Activated CD8-positive, alpha-beta memory T cell treated with anti-CD3 and anti-CD28 coated beads, Interleukin-2, amount 50 U/mL, for 48 hours (primary cell): ENCODE data around the gene MYL9.
A peak's percentile ranks its signal among the peaks of the same experiment; 100 is the strongest.
"Not testable (repeated sequence)": the region's sequence is repeated elsewhere in the genome, so short reads cannot be mapped to it uniquely, and the experiment has no call there.

Experiments used
- DNase-seq: peaks from one replicate; pipeline ENCODE4 v3.0.0-alpha.2; 2020

The MYL9 gene

DNA sequence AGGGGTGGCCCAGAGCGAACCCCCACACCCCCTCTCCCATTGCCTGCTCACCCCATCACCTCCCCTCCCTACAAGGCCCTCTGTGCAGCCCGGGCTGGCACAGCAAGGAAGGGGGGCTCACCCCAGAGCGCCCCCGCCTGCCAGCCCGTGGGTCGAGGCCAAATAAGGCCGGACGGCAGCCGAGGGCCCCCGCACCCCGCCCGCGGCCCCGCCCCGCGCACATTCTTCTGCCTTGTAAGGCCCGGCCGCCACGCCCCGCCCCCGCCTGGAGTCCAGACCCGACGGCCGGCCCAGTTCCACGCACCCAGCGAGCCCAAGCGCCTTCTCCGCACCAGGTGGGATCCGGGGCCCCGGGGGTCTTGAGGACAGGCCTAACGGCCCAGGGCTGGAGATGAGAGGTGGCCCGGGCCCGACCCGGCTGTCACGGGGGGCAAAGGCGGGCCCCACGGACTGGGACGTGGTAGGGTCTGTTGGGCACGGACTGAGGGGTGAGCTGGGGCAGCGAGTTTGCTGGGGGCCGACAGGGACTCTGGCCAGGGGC is at the start of gene MYL9:
Gene MYL9, plus strand, starts transcription at position 293 of the 541 bp plus-strand sequence. CDS start 3,366 bp downstream, outside the sequence.
- no peak for DNase-seq

DNA sequence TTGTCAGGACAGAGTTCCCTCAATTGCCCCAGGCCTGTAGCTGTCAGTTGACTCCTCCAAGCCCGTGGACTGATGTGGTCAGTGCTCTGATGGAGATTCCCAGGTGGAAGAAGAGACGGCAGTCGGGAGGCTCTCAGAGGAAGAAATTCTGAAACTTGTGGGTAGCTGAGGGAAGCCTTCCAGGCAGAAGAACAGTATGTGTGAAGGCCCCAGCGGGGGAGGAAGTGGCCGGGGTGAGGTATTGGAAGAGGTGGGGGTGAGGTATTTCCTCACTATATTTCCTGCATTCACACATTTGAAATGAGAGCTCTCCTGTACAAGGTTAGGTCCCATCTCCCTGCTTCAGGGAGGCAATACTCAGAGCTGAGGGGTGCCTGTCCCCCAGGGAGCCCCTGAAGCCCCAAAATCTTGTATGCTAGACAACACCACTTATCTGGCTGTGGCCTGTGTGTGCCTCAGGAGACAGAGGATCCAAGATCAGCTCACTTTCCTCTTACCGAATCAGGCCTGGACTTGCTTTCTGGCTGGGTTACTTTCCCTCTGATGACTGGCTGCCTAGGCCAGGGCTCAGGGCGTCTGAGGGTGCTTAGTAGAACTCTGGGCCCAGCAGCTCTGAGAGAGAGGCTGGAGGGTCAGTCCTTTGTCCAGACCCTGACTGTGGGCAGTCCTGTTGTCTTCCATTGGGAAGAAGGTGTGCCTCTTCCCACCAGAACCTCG is 49.3 kb upstream of the MYL9 start:
- peak; percentile 67 for DNase-seq

DNA sequence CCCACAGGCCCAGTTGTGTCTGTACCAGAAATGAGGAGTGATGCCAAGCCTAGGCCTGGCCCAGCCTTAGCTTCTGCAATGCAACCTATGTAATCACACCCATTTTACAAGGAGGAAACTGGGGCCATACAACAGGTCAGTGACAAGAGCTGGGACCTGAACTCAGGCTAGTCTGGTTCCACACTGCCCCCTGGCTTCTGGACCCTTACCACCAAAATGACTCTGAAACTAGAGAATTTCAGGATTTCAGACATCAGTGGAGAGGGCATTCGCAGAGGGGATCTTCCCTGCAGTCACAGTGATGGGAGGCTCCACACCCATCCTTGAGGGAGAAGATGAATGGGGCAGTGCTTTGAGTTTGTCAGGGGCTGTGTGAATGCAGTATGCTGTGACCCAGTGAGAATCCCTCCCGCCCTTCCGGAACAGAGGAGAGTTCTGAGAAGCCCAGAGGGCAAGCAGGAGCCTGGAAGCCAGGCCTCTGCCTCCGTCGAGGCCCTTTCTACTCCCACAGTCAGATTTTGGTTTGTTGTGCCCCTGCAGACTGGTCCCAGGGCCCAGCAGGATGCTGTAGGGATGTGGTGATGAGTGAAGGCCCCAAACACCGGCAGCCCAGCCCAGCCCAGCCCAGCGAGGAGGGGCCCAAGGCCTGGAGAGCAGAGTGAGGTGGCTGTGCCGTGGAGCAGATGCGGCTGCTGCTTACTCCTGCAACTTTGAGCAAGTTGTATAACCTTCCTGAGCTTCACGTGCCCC is 48.1 kb upstream of the MYL9 start:
- DNase-seq: no peak

DNA sequence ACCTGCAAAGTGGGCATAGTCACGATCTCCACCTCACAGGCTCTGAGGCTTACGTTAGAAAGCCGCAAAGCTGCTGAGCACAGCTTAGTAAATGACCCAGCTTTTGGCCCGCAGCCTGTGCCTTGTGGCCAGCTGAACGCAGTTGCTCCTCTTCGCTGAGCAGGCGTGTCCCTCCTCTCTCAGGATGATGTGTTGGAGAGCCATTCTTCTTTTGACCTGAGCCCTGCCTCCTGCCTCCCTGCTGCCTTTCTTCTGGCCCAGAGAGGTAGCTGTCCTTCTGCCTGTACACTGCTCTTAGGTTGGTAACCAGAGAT is 47.6 kb upstream of the MYL9 start:
- no peak for DNase-seq

DNA sequence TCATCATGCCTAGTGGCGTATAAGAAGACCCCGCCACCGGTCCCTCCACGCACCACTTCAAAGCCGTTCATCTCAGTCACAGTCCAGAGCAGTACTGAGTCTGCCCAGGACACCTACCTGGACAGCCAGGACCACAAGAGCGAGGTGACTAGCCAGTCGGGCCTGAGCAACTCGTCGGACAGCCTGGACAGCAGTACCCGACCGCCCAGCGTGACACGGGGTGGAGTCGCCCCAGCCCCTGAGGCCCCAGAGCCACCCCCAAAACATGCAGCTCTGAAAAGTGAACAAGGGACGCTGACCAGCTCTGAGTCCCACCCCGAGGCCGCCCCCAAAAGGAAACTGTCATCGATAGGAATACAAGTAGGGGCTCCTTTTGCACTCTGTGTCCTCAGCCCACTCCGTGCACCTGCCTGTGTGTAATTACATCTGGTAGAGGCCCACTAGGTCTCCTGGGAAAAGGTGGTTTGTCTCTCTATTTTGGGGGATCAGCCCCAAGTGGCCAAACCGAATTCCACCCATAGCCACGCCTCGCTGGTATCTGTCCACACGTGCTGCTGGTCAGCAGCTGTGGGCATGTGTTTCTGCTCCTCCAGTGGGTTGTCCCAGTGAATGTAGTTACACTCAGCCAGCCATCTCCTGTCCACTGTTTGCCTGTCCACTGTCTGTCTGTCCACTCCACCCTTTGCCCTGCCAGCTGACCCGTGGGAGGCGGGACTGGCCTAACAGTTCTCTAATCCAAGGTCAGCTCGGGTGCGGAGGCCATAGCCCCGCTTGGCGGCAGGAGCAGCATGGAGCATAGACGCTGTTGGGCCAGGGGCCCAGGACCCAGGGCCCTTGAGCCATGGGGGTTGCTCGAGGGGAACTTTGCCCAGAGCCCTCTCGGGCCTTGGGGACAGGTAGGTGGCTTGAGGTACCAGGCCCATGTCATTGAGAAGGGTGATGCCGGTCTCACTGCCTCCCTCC is 44.3 kb upstream of the MYL9 start:
- DNase-seq: no peak

DNA sequence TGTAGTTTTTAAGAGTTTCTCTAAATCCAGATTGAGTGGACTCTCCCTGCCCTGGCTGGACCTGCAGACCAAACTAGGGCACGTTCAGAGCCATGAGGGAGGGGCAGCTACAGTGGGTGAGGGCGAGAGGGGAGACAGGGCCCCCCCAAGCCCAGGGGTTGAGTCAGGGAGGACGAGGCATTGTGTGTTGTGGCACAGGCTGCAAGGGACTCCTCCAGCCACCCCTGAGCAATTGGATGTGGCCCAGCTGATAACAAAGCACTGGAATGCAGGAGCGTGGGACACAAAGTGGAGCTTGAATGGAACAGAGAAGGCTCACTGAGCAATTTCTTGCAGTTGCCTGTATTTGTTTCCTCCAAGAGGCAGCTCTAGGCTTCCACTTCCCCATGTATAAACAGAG is 43.5 kb upstream of the MYL9 start:
- DNase-seq: no peak

DNA sequence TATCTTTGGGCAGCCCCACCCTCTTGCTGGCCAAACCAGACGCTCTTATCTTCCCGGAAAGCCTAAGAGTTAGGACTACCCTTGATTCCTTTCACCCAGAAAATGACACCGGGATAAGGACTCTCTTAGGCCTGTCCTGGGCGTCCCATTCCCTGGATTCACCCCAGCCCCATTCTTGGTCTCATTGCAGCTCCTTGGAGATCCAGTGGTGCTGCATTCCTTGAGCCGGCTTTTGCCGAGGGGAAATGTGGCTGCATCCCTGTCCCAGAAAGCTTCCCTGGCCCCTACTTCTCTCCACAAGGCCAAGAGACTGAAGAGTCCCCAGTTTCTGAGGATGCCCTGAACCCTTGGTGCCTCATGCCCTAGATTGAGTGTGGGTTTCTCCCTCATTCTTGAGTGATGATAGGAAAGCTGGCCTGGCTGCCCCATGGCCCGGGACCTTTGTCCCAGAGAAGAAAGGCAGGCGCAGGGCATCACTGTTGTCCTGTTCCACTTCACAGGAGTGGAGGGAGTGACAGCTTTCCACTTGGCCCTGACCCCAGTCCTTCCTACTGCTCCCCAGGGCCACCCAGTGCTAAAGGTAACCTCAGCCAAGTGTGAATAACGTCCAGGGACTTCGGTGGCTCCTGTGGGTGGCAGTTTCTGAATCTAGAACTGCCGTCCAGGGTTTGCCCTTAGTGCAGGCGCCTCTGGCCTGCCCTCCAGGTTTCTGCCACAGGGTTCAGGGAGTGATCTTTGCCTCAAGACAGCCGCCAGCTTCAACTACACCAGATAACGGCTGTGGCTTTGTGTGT is 42.7 kb upstream of the MYL9 start:
- DNase-seq: no peak

DNA sequence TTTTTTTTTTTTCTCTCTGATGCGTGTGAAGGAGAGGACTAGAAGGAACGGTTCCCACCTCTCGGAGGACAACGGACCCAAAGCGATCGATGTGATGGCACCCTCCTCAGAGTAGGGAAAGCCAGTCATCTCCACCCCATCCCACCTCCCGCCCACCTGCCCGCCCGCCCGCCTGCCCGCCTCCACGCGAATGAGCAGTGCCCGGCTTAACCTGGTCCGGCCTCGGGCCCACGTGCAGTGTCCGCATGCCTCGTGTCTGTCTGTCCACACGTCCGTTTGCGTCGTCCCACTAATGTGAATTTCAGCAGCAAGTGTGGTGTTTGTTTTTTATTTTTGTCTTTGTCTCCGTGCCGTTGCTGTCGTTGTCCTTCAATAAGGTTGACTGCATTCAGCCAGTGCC is 42.1 kb upstream of the MYL9 start:
- no peak for DNase-seq

DNA sequence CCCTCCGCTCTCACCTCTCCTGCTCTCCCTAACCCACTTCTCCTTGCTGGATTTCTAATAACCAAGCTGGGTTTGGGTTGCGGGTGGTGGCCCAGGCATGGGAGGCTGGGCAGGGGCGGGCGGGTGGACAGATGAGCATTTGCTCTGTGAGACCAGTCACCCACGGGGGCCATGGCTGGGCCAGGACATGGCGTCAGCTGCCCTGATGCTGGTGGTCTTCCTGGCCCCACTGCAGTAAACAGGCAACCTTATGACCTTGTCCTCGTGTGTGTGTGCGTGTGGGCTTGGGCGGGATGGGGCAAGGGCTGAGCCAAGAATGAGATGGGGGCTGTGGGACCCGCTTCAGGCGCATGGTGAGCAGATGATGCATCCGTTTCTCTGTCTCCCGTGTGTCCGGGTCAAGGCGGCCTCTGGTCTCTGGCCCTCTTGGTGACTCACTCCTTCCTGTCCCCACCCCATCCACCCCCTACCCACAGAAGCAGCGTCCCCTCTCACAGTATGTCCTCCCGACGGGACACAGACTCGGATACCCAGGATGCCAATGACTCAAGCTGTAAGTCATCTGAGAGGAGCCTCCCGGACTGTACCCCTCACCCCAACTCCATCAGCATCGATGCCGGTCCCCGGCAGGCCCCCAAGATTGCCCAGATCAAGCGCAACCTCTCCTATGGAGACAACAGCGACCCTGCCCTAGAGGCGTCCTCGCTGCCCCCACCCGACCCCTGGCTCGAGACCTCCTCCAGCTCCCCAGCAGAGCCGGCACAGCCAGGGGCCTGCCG is 41.4 kb upstream of the MYL9 start:
- DNase-seq: no peak

DNA sequence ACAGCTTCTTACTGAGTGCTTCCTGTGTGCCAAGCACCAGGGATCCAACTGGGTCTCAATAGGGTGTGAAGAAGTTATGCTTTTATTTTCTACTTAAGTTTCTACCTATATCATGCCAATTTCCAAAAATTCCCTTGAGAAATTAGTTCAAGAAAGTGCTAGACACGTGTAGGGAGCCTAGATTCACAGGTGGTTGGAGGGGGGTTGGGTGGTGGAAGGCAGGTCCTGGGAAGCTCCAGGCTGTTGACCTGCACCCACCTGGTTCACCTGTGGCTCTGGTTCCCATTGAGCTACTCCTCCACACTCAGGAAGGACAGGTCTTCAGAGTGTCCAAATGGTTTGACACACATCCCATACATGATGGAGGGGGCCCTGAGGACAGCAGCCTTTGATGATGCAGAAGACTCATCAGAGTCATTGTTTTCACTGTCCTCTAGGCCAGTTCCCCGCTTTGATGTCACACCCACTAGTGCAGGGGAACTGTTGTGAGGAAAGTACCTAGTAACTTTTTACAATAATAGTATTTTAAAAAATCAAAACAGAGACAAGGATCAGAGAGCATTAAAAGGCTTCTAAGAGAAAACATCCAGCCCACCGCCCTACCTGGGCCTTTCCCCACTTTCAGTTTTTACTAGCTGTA is 39.8 kb upstream of the MYL9 start:
- no peak for DNase-seq

DNA sequence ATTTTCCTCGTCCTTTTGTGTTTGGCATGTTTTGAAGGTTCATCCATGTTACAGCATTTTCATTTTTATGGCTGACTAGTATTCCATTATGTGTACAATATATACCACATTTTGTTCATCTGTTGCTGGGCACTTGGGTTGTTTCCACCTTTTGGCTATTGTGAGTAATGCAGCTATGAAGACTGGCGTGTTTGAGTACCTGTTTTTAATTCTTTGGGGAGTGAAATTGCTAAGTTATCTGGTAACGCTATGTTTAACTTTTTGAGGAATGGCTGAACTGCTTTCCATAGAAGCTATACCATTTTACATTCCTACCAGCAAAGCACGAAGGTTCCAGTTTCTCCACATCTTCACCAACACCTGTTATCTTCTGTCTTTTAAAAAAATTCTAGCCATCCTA is 37.0 kb upstream of the MYL9 start:
- no peak for DNase-seq

DNA sequence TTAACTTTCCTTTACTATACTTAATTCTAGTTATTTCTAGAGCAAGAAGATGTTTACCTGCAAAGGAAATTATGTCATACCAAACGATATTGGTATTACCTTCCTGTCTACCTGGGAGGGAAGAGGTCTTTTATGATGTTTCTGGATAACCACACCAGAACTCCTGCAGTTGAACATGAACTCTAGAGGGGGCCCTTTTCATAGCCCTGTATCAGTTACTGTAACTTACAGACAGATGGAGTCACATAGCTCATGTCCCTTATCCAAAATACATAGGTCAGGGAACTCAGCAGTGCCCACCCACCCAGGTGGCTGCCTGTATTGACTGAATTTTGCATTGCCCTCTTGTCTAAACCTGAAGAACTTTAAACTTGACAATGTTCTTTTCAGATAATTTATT is 35.1 kb upstream of the MYL9 start:
- DNase-seq: no peak

DNA sequence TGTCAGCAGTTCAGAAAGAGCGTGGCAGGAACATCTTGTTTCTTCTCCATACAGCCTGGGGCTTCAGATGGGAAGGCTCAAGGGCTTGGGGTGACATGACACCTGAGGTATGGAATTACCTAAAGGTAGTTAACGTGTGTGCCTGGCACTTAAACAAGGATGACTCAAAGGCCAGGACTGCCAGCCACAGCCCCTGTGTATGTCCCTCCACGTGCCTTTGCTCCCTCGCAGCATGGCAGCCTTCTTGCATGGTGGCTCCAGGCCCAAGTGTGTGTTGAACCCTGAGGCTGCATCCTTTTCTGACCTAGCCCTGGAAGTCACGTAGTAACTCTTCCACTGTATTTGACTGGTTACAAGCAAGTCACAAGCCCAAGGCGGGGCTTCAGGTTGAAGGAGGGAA is 33.6 kb upstream of the MYL9 start:
- no peak for DNase-seq

DNA sequence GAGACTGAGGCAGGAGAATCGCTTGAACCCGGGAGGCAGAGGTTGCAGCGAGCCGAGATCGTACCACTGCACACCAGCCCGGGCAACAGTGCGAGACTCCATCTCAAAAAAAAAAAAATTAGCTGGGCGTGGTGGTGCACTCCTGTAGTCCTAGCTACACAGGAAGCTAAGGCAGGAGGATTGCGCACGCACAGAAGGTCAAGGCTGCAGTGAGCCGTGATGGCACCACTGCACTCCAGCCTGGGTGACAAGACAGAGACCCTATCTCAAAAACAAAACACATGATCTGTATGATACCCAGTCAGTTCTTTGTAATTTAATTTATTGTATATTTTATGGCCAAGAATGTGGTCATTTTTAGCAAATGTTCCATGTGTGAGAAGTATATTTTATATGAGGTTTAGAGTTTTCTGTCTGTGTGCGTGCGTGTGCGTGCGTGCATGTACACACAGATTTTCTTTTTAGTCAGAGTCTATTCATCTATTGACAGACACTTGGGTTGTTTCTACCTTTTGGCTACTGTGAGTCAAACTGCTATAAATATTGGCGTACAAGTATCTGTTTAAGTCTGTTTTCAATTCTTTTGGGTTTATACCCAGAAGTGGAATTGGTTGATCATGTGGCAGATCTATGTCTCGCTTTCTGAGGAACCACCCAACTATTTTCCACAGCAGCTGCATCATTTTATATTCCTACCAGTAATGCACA is 22.2 kb upstream of the MYL9 start:
- DNase-seq: no peak

DNA sequence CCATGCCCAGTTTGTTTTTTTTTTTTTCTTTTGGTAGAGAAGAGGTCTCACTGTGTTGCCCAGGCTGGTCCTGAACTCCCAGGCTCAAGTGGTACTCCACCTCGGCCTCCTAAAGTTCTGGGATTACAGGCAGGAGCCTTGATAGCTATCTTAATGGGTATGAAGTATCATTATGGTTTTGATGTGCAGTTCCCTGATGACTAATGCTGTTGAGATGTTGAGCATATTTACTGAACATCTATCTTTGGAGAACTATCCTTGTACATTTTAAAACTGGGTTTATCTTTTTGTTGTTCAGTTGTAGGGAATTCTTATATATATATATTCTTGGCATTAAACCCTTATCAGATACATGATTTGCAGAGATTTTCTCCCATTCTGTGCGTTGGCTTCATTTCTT is 21.4 kb upstream of the MYL9 start:
- DNase-seq: no peak

DNA sequence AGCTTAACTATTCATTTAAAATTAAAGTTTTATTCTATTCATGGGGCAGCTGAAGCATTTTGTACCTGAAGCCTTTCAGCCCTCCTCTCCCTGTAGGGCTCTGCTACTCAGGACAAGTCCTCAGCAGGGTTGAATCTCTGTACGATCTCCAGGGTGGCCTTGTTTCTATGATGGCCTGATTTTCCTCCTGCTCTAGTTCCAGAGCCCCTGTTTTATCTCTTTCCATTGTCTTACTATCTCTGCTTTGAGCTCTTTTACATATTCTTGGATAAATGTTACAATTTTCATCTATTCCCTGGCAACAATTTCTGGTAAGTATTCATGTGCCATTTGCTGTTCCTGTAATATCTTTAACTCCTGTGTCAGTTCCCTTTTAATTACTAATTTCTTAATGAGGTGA is 19.8 kb upstream of the MYL9 start:
- DNase-seq: no peak

DNA sequence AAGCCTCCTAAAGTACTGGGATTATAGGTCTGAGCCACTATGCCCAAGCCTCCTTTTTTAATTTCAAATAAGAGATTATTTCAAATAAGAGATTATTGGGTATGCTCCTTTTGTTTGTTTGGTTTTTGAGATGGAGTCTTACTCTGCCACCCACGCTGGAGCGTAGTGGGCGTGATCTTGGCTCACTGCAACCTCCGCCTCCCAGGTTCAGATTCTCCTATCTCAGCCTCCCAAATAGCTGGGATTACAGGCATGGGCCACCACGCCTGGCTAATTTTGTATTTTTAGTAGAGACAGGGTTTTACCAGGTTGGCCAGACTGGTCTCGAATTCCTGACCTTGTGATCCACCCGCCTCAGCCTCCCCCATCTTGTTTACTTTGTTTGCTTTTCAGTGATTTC is 18.9 kb upstream of the MYL9 start:
- not testable (repeated sequence) for DNase-seq

DNA sequence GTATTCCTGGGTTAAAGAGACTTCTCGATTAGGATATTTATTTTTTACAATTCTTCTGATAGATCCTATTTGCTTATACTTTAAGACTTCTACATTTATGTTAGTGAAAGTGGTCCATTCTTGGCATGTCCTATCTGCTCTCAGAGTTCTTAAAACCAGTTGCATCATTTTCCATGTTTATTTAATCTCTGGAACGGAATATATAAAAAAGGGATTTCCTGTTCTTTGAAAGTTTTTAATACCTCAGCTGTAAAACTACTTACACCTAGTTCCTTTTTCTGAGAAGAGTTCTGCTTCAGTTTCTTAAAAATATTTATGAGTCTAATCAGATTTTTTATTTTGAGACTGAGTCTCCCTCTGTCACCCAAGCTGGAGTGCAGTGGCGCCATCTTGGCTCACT is 18.0 kb upstream of the MYL9 start:
- DNase-seq: no peak

DNA sequence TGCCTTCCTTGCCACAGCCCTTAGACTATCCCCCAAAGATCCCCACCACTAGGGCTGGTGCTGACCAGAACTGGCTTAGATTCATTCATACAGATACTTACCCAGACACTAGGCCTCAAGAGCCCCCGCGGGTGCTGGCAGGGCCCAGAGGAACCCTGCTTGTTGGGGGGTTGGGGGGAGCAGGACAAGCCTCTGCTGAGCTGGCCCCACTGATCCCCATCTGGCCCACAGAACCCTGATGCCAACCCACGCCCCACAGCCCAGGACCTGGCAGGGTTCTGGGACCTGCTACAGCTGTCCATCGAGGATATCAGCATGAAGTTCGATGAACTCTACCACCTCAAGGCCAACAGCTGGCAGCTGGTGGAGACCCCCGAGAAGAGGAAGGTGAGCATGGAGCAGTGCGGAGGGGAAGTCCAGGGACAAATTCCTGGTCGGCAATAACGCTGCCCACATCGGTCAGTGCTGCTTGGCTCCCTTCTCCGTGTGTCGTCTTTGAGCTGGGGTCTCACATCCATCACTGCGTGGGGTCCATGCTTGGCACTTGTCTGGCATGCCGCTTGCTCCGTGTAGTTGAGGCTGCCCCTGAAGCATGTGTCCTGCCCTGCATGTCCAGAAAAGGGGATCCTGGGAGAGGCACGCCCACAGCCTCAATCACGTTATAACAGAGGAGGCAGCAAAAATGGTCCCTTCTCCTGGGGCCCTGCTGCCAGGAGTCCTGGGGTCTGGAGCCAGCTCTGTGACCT is 15.5 kb upstream of the MYL9 start:
- no peak for DNase-seq

DNA sequence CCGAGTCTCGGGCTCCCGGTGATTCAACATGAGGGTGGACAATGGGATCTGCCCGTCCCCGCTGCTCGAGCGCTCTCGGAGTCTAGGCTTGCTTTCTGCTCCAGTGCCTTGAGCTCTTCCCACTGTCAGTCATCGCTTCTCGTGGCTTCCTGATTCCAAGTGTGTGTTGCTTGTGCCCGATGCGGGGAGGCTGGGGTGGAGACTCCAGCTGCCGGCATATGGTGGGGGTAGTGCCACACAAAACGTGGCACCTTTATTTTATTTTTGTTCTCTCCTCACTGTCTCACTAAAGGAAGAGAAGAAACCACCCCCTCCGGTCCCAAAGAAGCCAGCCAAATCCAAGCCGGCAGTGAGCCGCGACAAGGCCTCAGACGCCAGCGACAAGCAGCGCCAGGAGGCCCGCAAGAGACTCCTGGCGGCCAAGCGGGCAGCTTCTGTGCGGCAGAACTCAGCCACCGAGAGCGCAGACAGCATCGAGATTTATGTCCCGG is 14.8 kb upstream of the MYL9 start:
- no peak for DNase-seq
